Peyer's patch (tissue), 4 donors: ENCODE data around the gene UBAP1. TPM values are rescaled to one million over a fixed set of nuclear protein-coding genes. Genes with fewer than 3 reads are reported as not detected.
"Not testable (repeated sequence)": the region's sequence is repeated elsewhere in the genome, so short reads cannot be mapped to it uniquely, and the experiment has no call there.

Source experiments
- DNase-seq, 3 donors: peaks; one replicate each; pipeline ENCODE4 v3.0.0-alpha.2; 2017 to 2019
- H3K27ac ChIP-seq, 4 donors: fragments of 200-600 bp; sonication (generic); one replicate each; pipeline ENCODE4 v1.5.1; 2016 to 2019
- H3K27me3 ChIP-seq, 2 donors: fragments of 200-600 bp; sonication (generic); one replicate each; pipeline ENCODE4 v1.5.1; 2019
- H3K36me3 ChIP-seq, 3 donors: fragments of 200-600 bp; sonication (generic); one replicate each; pipeline ENCODE4 v1.5.1; 2016 to 2019
- H3K4me1 ChIP-seq, 4 donors: fragments of 200-600 bp; sonication (generic); one replicate each; pipeline ENCODE4 v1.5.1; 2016 to 2019
- H3K4me3 ChIP-seq, 4 donors: fragments of 200-600 bp; sonication (generic); 1 replicate in 3 of 4; 2 replicates in 1 of 4; pipeline ENCODE4 v1.5.1; 2016 to 2019; ENCODE audit warnings: mild to moderate bottlenecking in 1 of 4
- H3K9me3 ChIP-seq, 4 donors: fragments of 200-600 bp; sonication (generic); one replicate each; pipeline ENCODE4 v1.5.1; 2016 to 2019; ENCODE audit warnings: mild to moderate bottlenecking in 1 of 4
- CTCF ChIP-seq, 6 experiments: fragments of 450-650 bp in 4 of 6; fragments of 200-600 bp in 2 of 6; sonication (generic) in 1 of 6; IDR thresholded peaks; one replicate each; pipeline ENCODE4 v1.5.1; 2017 to 2019; ENCODE audit warnings: antibody characterized with exemption in 6 of 6, mild to moderate bottlenecking in 3 of 6, moderate library complexity in 1 of 6
- POLR2A ChIP-seq, 2 donors: fragments of 450-650 bp; IDR thresholded peaks; one replicate each; pipeline ENCODE4 v1.5.1; 2017; ENCODE audit warnings: antibody characterized with exemption in 2 of 2, mild to moderate bottlenecking in 2 of 2, moderate library complexity in 2 of 2
- total RNA-seq, 4 donors: library from RNA; depleted of rRNA; stranded (reverse); fragments of >200 nt; gene quantifications; one replicate each; pipeline ENCODE4 v1.1.0, GENCODE V29; 2016

Gene UBAP1
- total RNA-seq, 4 donors from 2014 or later: 19.8 to 40.2 (median 31.6) TPM

- no peaks in the 10 kb centered on the region for H3K27me3 ChIP-seq
- peaks cover 0 to 7% (median 0%) of the 10 kb centered on the region in 3 donors for H3K36me3 ChIP-seq
- no peak overlapping the region for H3K4me3 ChIP-seq
- TF ChIP-seq POLR2A (IDR thresholded peaks at IDR 0.05) (no peak), CTCF (IDR thresholded peaks at IDR 0.05) (no peak)
- H3K4me1 ChIP-seq: peaks cover 0 to 10% (median 0%) of the 10 kb centered on the region in 4 donors
- H3K27ac ChIP-seq: no peak overlapping the region
- DNase-seq: no peak
- no peaks in the 10 kb centered on the region for H3K9me3 ChIP-seq
Observed at GRCh38 chr9:34206561-34206960, 27.7 kb downstream of the UBAP1 start.

- no peak overlapping the region for H3K4me3 ChIP-seq
- H3K4me1 ChIP-seq: no peaks in the 10 kb centered on the region
- H3K27me3 ChIP-seq: no peaks in the 10 kb centered on the region
- no peak overlapping the region for H3K27ac ChIP-seq
- TF ChIP-seq CTCF (IDR thresholded peaks at IDR 0.05) (no peak), POLR2A (IDR thresholded peaks at IDR 0.05) (no peak)
- DNase-seq: no peak
- no peaks in the 10 kb centered on the region for H3K9me3 ChIP-seq
- H3K36me3 ChIP-seq: no peaks in the 10 kb centered on the region
Observed at GRCh38 chr9:34211395-34211794, 32.6 kb downstream of the UBAP1 start.

GRCh38 chr9:34214354-34215000 lies 35.6 kb downstream of the UBAP1 start:
- H3K4me1 ChIP-seq, DNase-seq, H3K36me3 ChIP-seq, H3K27me3 ChIP-seq, H3K4me3 ChIP-seq, H3K27ac ChIP-seq, H3K9me3 ChIP-seq: not testable (repeated sequence)

GRCh38 chr9:34216325-34216724 lies 37.5 kb downstream of the UBAP1 start:
- Histone ChIP-seq H3K4me1 (no peaks in the 10 kb centered on the region), H3K27me3 (no peaks in the 10 kb centered on the region), H3K4me3 (no peak overlapping the region), H3K9me3 (no peaks in the 10 kb centered on the region), H3K36me3 (no peaks in the 10 kb centered on the region), H3K27ac (no peak overlapping the region)
- no peak for TF ChIP-seq CTCF (IDR thresholded peaks at IDR 0.05)
- no peak for TF ChIP-seq POLR2A (IDR thresholded peaks at IDR 0.05)
- DNase-seq: no peak

- not testable (repeated sequence) for H3K27me3 ChIP-seq, H3K27ac ChIP-seq, H3K4me3 ChIP-seq, H3K4me1 ChIP-seq, H3K36me3 ChIP-seq, H3K9me3 ChIP-seq, DNase-seq
Observed at GRCh38 chr9:34217015-34217414, 38.2 kb downstream of the UBAP1 start.

- Histone ChIP-seq H3K27ac (no peak overlapping the region), H3K9me3 (no peaks in the 10 kb centered on the region), H3K27me3 (no peaks in the 10 kb centered on the region), H3K36me3 (no peaks in the 10 kb centered on the region), H3K4me1 (no peaks in the 10 kb centered on the region), H3K4me3 (no peak overlapping the region)
- DNase-seq: no peak
- TF ChIP-seq CTCF (IDR thresholded peaks at IDR 0.05): no peak
- no peak for TF ChIP-seq POLR2A (IDR thresholded peaks at IDR 0.05)
Observed at GRCh38 chr9:34218446-34218845, 39.6 kb downstream of the UBAP1 start.

- Histone ChIP-seq H3K27me3 (no peaks in the 10 kb centered on the region), H3K4me3 (no peak overlapping the region), H3K4me1 (no peaks in the 10 kb centered on the region), H3K9me3 (no peaks in the 10 kb centered on the region), H3K36me3 (no peaks in the 10 kb centered on the region), H3K27ac (no peak overlapping the region)
- no peak for DNase-seq
- TF ChIP-seq CTCF (IDR thresholded peaks at IDR 0.05): no peak
- no peak for TF ChIP-seq POLR2A (IDR thresholded peaks at IDR 0.05)
Observed at GRCh38 chr9:34219421-34219820, 40.6 kb downstream of the UBAP1 start.
